Tibial nerve (tissue), 3 donors: ENCODE data around the gene MRPS27.

ENCODE experiments used
- POLR2A ChIP-seq, 2 donors: fragments of 450-650 bp; IDR thresholded peaks; one replicate each; pipeline ENCODE4 v1.6.1; 2017; ENCODE audit warnings: antibody characterized with exemption in 2 of 2, mild to moderate bottlenecking in 2 of 2, moderate library complexity in 2 of 2
- TF ChIP-seq, protein P1 (sequence below), 5 experiments: fragments of 200-600 bp in 3 of 5; fragments of 450-650 bp in 2 of 5; sonication (generic) in 3 of 5; IDR thresholded peaks; one replicate each; pipeline ENCODE4 v1.5.1; 2016 to 2019; ENCODE audit warnings: antibody characterized with exemption in 5 of 5, mild to moderate bottlenecking in 3 of 5, moderate library complexity in 2 of 5

DNA sequence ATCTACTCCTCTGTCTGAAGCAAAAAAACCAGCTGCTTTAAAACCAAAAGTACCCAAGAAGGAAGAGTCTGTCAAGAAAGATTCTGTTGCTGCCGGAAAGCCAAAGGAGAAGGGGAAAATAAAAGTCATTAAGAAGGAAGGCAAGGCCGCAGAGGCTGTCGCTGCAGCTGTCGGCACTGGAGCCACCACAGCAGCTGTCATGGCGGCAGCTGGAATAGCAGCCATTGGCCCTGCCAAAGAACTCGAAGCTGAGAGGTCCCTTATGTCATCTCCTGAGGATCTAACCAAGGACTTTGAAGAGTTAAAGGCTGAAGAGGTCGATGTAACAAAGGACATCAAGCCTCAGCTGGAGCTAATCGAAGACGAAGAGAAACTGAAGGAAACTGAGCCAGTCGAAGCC, 124.5 kb downstream of the MRPS27 start:
- TF ChIP-seq, protein P1, sequence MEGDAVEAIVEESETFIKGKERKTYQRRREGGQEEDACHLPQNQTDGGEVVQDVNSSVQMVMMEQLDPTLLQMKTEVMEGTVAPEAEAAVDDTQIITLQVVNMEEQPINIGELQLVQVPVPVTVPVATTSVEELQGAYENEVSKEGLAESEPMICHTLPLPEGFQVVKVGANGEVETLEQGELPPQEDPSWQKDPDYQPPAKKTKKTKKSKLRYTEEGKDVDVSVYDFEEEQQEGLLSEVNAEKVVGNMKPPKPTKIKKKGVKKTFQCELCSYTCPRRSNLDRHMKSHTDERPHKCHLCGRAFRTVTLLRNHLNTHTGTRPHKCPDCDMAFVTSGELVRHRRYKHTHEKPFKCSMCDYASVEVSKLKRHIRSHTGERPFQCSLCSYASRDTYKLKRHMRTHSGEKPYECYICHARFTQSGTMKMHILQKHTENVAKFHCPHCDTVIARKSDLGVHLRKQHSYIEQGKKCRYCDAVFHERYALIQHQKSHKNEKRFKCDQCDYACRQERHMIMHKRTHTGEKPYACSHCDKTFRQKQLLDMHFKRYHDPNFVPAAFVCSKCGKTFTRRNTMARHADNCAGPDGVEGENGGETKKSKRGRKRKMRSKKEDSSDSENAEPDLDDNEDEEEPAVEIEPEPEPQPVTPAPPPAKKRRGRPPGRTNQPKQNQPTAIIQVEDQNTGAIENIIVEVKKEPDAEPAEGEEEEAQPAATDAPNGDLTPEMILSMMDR (IDR thresholded peaks at IDR 0.05), result no peak
- TF ChIP-seq POLR2A (IDR thresholded peaks at IDR 0.05), result no peak
